IMR-90 (cell line): ENCODE data around the gene TOX3. TPM values are rescaled to one million over a fixed set of nuclear protein-coding genes. Genes with fewer than 3 reads are reported as not detected.

ENCODE experiments used
- ATAC-seq: fragments of 200-7000 bp; cut with Tn5 transposase; 2 replicates; pipeline ENCODE4 v1.9.1; 2020; ENCODE audit warnings: low read depth, mild to moderate bottlenecking, moderate library complexity
- BruUV-seq: library from RNA; stranded (reverse); fragments of 400-500 nt; replicated peaks from 2 replicates; lab custom pipeline; 2021; lab: Mats Ljungman, UMichigan
- CTCF ChIA-PET: fragments of 300-600 bp; formaldehyde crosslinking; extraction: SDS; loops from one replicate; lab custom pipeline; 2021; ENCODE audit warnings: antibody characterized with exemption; lab: Yijun Ruan, JAX
- POLR2A ChIA-PET: fragments of 300-600 bp; sonication (Branson Sonifier 250); formaldehyde crosslinking; loops from one replicate; lab custom pipeline; 2022; ENCODE audit warnings: antibody characterized with exemption; ENCODE audit not compliant: unreplicated experiment; lab: Charles Lee
- DNase-seq: peaks from one replicate; pipeline ENCODE4 v3.0.0; 2013
- H2AFZ ChIP-seq: replicated peaks from 2 replicates; pipeline ENCODE3; 2013; ENCODE audit warnings: low read length, mild to moderate bottlenecking; ENCODE audit not compliant: poor library complexity
- H2AK5ac ChIP-seq: 2 replicates; pipeline ENCODE4 v1.6.1; 2013; ENCODE audit warnings: low read depth, low read length, inconsistent platforms
- H2AK9ac ChIP-seq: replicated peaks from 2 replicates; pipeline ENCODE3; 2013; ENCODE audit warnings: mild to moderate bottlenecking, low read depth, low read length, moderate library complexity; ENCODE audit not compliant: poor library complexity
- H2BK120ac ChIP-seq: 2 replicates; pipeline ENCODE4 v1.6.1; 2013; ENCODE audit warnings: low read depth, low read length, inconsistent platforms
- H2BK15ac ChIP-seq: 3 replicates; pipeline ENCODE4 v1.6.1; 2013; ENCODE audit warnings: low read depth, low read length, inconsistent platforms
- H2BK20ac ChIP-seq: 2 replicates; pipeline ENCODE4 v1.6.1; 2013; ENCODE audit warnings: low read depth, mild to moderate bottlenecking, inconsistent platforms, low read length, moderate library complexity
- H2BK5ac ChIP-seq: 2 replicates; pipeline ENCODE4 v1.6.1; 2013; ENCODE audit warnings: mild to moderate bottlenecking, low read depth, low read length, inconsistent platforms; ENCODE audit not compliant: poor library complexity, severe bottlenecking
- H3K14ac ChIP-seq: replicated peaks from 2 replicates; pipeline ENCODE4 v1.6.1; 2013; ENCODE audit warnings: low read depth, low read length, inconsistent platforms
- H3K18ac ChIP-seq: 2 replicates; pipeline ENCODE4 v1.6.1; 2013; ENCODE audit warnings: low read depth, low read length, control low read depth
- H3K23ac ChIP-seq: 2 replicates; pipeline ENCODE4 v1.6.1; 2013; ENCODE audit warnings: low read depth, low read length, inconsistent platforms
- H3K27ac ChIP-seq: 2 replicates; pipeline ENCODE4 v1.5.1; 2013; ENCODE audit warnings: mild to moderate bottlenecking, control low read depth, low read length; ENCODE audit not compliant: insufficient read depth
- H3K27me3 ChIP-seq: 2 replicates; pipeline ENCODE4 v1.6.1; 2013; ENCODE audit warnings: low read length; ENCODE audit not compliant: control insufficient read depth, insufficient read depth
- H3K36me3 ChIP-seq: 2 replicates; pipeline ENCODE4 v1.6.1; 2013; ENCODE audit warnings: low read length, mixed read lengths; ENCODE audit not compliant: control insufficient read depth, insufficient read depth
- H3K4ac ChIP-seq: 2 replicates; pipeline ENCODE4 v1.6.1; 2013; ENCODE audit warnings: low read depth, low read length, inconsistent platforms
- H3K4me1 ChIP-seq: 2 replicates; pipeline ENCODE4 v1.6.1; 2013; ENCODE audit warnings: low read length, mixed read lengths; ENCODE audit not compliant: control insufficient read depth, insufficient read depth
- H3K4me2 ChIP-seq: 2 replicates; pipeline ENCODE4 v1.6.1; 2013; ENCODE audit warnings: low read depth, mild to moderate bottlenecking, control low read depth, low read length, moderate library complexity
- H3K4me3 ChIP-seq: 2 replicates; pipeline ENCODE4 v1.5.1; 2013; ENCODE audit warnings: low read depth, mild to moderate bottlenecking, control low read depth, low read length, moderate library complexity; ENCODE audit not compliant: insufficient read depth
- H3K56ac ChIP-seq: 2 replicates; pipeline ENCODE4 v1.6.1; 2013; ENCODE audit warnings: low read length, inconsistent platforms; ENCODE audit not compliant: insufficient read depth; ENCODE audit errors: extremely low read depth
- H3K79me1 ChIP-seq, 2 experiments: 2 replicates each; pipeline ENCODE4 v1.6.1; 2013; ENCODE audit warnings: low read length in 2 of 2, inconsistent platforms in 1 of 2, low read depth in 1 of 2
- H3K9ac ChIP-seq: 2 replicates; pipeline ENCODE4 v1.6.1; 2013; ENCODE audit warnings: low read depth, low read length, control low read depth
- H3K9me1 ChIP-seq: 2 replicates; pipeline ENCODE4 v1.6.1; 2013; ENCODE audit warnings: low read length, inconsistent platforms; ENCODE audit not compliant: insufficient read depth
- H3K9me3 ChIP-seq: 2 replicates; pipeline ENCODE4 v1.6.1; 2013; ENCODE audit warnings: low read length; ENCODE audit not compliant: control insufficient read depth, insufficient read depth
- H4K20me1 ChIP-seq: 2 replicates; pipeline ENCODE4 v1.6.1; 2013; ENCODE audit warnings: low read length, inconsistent platforms; ENCODE audit not compliant: insufficient read depth
- H4K5ac ChIP-seq: 2 replicates; pipeline ENCODE4 v1.6.1; 2013; ENCODE audit warnings: mild to moderate bottlenecking, low read depth, low read length, control low read depth
- H4K8ac ChIP-seq, 2 experiments: 2 replicates each; pipeline ENCODE4 v1.6.1; 2013; ENCODE audit warnings: low read depth in 2 of 2, low read length in 2 of 2, control low read depth in 1 of 2, inconsistent platforms in 1 of 2
- H4K91ac ChIP-seq: 2 replicates; pipeline ENCODE4 v1.6.1; 2013; ENCODE audit warnings: low read depth, low read length, inconsistent platforms; ENCODE audit not compliant: insufficient read depth
- CHD1 ChIP-seq: IDR thresholded peaks from 2 replicates; pipeline ENCODE4 v1.6.1; 2012; ENCODE audit warnings: low read depth, low read length, improper control_type of control experiment
- MAZ ChIP-seq: IDR thresholded peaks from 2 replicates; pipeline ENCODE4 v1.6.1; 2012; ENCODE audit warnings: low read depth, mild to moderate bottlenecking, low read length, improper control_type of control experiment, moderate library complexity, borderline replicate concordance
- NFE2L2 ChIP-seq: fragments of 150-350 bp; IDR thresholded peaks from 2 replicates; pipeline ENCODE4 v1.6.1; 2016; ENCODE audit warnings: low read depth, mild to moderate bottlenecking, low read length
- RCOR1 ChIP-seq: IDR thresholded peaks from 2 replicates; pipeline ENCODE4 v1.6.1; 2012; ENCODE audit warnings: mild to moderate bottlenecking, low read length, improper control_type of control experiment; ENCODE audit not compliant: insufficient replicate concordance
- SMC3 ChIP-seq: fragments of 150-350 bp; IDR thresholded peaks from 2 replicates; pipeline ENCODE4 v1.6.1; 2016; ENCODE audit warnings: low read depth, mild to moderate bottlenecking, antibody characterized with exemption, low read length, moderate library complexity
- WGBS, 2 experiments: methylation state at CpG; one replicate each; pipeline versions ENCODE4 v1.1.5 to v1.1.7; 2013; ENCODE audit warnings: missing lambda C conversion rate in 2 of 2; ENCODE audit not compliant: insufficient read length in 1 of 2; ENCODE audit errors: extremely low coverage in 2 of 2; 5-methylcytosine and 5-hydroxymethylcytosine counted together
- dilution Hi-C: fragments of 300-500 bp; cut with HindIII; formaldehyde crosslinking; loops from one replicate; pipeline ENCODE4 v1.14.3; 2018; ENCODE audit warnings: low sequenced_read_pairs; ENCODE audit not compliant: unreplicated experiment
- in situ Hi-C: fragments of 300-500 bp; cut with MboI; formaldehyde crosslinking; loops from 3 replicates; pipeline ENCODE4 v1.14.3; 2019; ENCODE audit warnings: low sequenced_read_pairs, inconsistent platforms, mixed read lengths
- intact Hi-C: fragments of 100-400 bp; cut with micrococcal nuclease; formaldehyde crosslinking; loops from 2 replicates; pipeline ENCODE4 v1.10.0; 2022
- polyA plus RNA-seq, 3 experiments: library from polyadenylated mRNA; depleted of rRNA; stranded (reverse); fragments of >200 nt; gene quantifications; 2 replicates each; pipeline ENCODE4 v1.2.3, GENCODE V29; 2012; ENCODE audit warnings: low replicate concordance in 1 of 3
- total RNA-seq: library from RNA; depleted of rRNA; stranded (reverse); fragments of >200 nt; gene quantifications from 2 replicates; pipeline ENCODE4 v1.2.3, GENCODE V29; 2012

Gene TOX3
- total and polyA plus RNA-seq, 2 of the 4 experiments (the other 2 are of a cell fraction) = not detected

DNA sequence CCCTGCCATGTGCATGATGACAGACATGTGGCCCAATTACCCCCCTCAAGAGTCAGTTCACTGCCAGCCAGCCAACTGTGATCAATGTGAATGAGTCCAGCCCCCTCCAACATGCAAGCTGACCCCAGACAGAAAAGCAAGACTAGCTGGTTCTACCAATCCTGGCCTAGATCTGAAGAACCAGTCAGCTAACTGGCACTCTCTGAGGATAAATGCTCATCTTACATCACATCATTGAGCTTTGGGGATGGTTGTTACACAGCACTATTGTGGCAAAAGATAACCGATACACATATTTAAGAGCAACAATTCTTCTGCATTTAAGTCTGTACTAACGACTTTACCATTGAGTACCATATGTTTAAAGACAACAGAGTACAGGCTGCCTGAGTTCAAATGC lies 106.7 kb downstream of the TOX3 start:
- H3K18ac ChIP-seq = no peak overlapping the region
- no TSS peak for BruUV-seq
- TF ChIP-seq NFE2L2 (no peak), CHD1 (no peak), SMC3 (no peak), RCOR1 (no peak), MAZ (no peak)
- ChIA-PET POLR2A (no interaction called here), CTCF (no interaction called here)
- dilution Hi-C loops = no loop called here
- ATAC-seq (no peak), DNase-seq (no peak)
- no peaks in the 10 kb centered on the region for H3K27me3 ChIP-seq
- in situ Hi-C loops = no loop called here
- no peak overlapping the region for H3K9ac ChIP-seq
- H2AK5ac ChIP-seq = no peak overlapping the region
- H3K4me2 ChIP-seq = no peak overlapping the region
- no peaks in the 10 kb centered on the region for H3K79me1 ChIP-seq
- H3K4me1 ChIP-seq = no peaks in the 10 kb centered on the region
- no peak overlapping the region for H3K56ac ChIP-seq
- H2AFZ ChIP-seq = no peak overlapping the region
- WGBS, 2 experiments = no CpG with 5 or more reads among the region's 2 CpGs
- H3K9me3 ChIP-seq = peaks cover 4% of the 10 kb centered on the region
- H2BK120ac ChIP-seq = no peak overlapping the region
- H3K36me3 ChIP-seq = no peaks in the 10 kb centered on the region
- no peak overlapping the region for H3K14ac ChIP-seq
- no peak overlapping the region for H2BK5ac ChIP-seq
- H2AK9ac ChIP-seq = no peak overlapping the region
- no peak overlapping the region for H3K27ac ChIP-seq
- intact Hi-C loops = no loop called here
- no peak overlapping the region for H4K8ac ChIP-seq
- H4K20me1 ChIP-seq = no peaks in the 10 kb centered on the region
- no peak overlapping the region for H2BK15ac ChIP-seq
- no peak overlapping the region for H4K91ac ChIP-seq
- no peaks in the 10 kb centered on the region for H3K9me1 ChIP-seq
- H3K23ac ChIP-seq = no peak overlapping the region
- no peak overlapping the region for H3K4ac ChIP-seq
- H3K4me3 ChIP-seq = no peak overlapping the region
- H4K5ac ChIP-seq = no peak overlapping the region
- H2BK20ac ChIP-seq = no peak overlapping the region
